Measurements from ENCODE around the gene NR3C2.

The NR3C2 gene

GRCh38 chr4:148263127-148263526 is 179.1 kb downstream of the NR3C2 start:
- DNase-seq (ENCODE audit: low spot score) = no peak

GRCh38 chr4:148261848-148262247 is 180.4 kb downstream of the NR3C2 start:
- DNase-seq (ENCODE audit: low spot score) = no peak

- no peak for DNase-seq (ENCODE audit: low spot score)
Measured at GRCh38 chr4:148259841-148260240, 182.4 kb downstream of the NR3C2 start.

- no peak for DNase-seq (ENCODE audit: low spot score)
Measured at GRCh38 chr4:148258535-148258934, 183.7 kb downstream of the NR3C2 start.

- DNase-seq (ENCODE audit: low spot score) = no peak
Measured at GRCh38 chr4:148255344-148255720, 186.9 kb downstream of the NR3C2 start.

GRCh38 chr4:148254621-148255343 is 187.4 kb downstream of the NR3C2 start:
- no peak for DNase-seq (ENCODE audit: low spot score)

- no peak for DNase-seq (ENCODE audit: low spot score)
Measured at GRCh38 chr4:148253768-148254167, 188.4 kb downstream of the NR3C2 start.

GRCh38 chr4:148248824-148249223 is 193.4 kb downstream of the NR3C2 start:
- DNase-seq (ENCODE audit: low spot score) = no peak

GRCh38 chr4:148245015-148245414 is 197.2 kb downstream of the NR3C2 start:
- DNase-seq (ENCODE audit: low spot score) = no peak

GRCh38 chr4:148243837-148244236 is 198.4 kb downstream of the NR3C2 start:
- no peak for DNase-seq (ENCODE audit: low spot score)

- no peak for DNase-seq (ENCODE audit: low spot score)
Measured at GRCh38 chr4:148240241-148240640, 202.0 kb downstream of the NR3C2 start.

- no peak for DNase-seq (ENCODE audit: low spot score)
Measured at GRCh38 chr4:148239494-148239985, 202.7 kb downstream of the NR3C2 start.

GRCh38 chr4:148238811-148239493 is 203.3 kb downstream of the NR3C2 start:
- no peak for DNase-seq (ENCODE audit: low spot score)

GRCh38 chr4:148238086-148238485 is 204.1 kb downstream of the NR3C2 start:
- DNase-seq (ENCODE audit: low spot score) = no peak

- no peak for DNase-seq (ENCODE audit: low spot score)
Measured at GRCh38 chr4:148235809-148236208, 206.4 kb downstream of the NR3C2 start.

GRCh38 chr4:148229798-148230197 is 212.4 kb downstream of the NR3C2 start:
- no peak for DNase-seq (ENCODE audit: low spot score)

- DNase-seq (ENCODE audit: low spot score) = no peak
Measured at GRCh38 chr4:148229028-148229427, 213.2 kb downstream of the NR3C2 start.

- no peak for DNase-seq (ENCODE audit: low spot score)
Measured at GRCh38 chr4:148227147-148227546, 215.1 kb downstream of the NR3C2 start.

- no peak for DNase-seq (ENCODE audit: low spot score)
Measured at GRCh38 chr4:148226341-148226740, 215.9 kb downstream of the NR3C2 start.

- no peak for DNase-seq (ENCODE audit: low spot score)
Measured at GRCh38 chr4:148225639-148226038, 216.6 kb downstream of the NR3C2 start.

GRCh38 chr4:148224476-148224875 is 217.7 kb downstream of the NR3C2 start:
- no peak for DNase-seq (ENCODE audit: low spot score)

- no peak for DNase-seq (ENCODE audit: low spot score)
Measured at GRCh38 chr4:148222991-148223660, 219.1 kb downstream of the NR3C2 start.
